Neural cell (in vitro differentiated cells): ENCODE results near the gene ZNF181. TPM values are rescaled to one million over a fixed set of nuclear protein-coding genes. Genes with fewer than 3 reads are reported as not detected.

ENCODE experiments used
- H2AFZ ChIP-seq: fragments of 200-600, 300-800 bp; sonication (generic), shearing (Covaris generic); 2 replicates; pipeline ENCODE4 v1.6.0; 2014; ENCODE audit warnings: low read depth, mild to moderate bottlenecking, antibody characterized with exemption, low read length, moderate library complexity
- H3F3A ChIP-seq: fragments of 200-600 bp; shearing (Covaris generic); 2 replicates; pipeline ENCODE4 v1.6.1; 2016; ENCODE audit warnings: mild to moderate bottlenecking, moderate library complexity, mixed read lengths, antibody characterized with exemption, low read length; ENCODE audit not compliant: insufficient read depth, poor library complexity, severe bottlenecking
- H3K27ac ChIP-seq: fragments of 200-600, 300-800 bp; sonication (generic), shearing (Covaris generic); 2 replicates; pipeline ENCODE4 v1.5.1; 2014; ENCODE audit warnings: mild to moderate bottlenecking, low read length, moderate library complexity
- H3K27me3 ChIP-seq: fragments of 300-800, 200-600 bp; sonication (generic), shearing (Covaris generic); 2 replicates; pipeline ENCODE4 v1.6.0; 2014; ENCODE audit warnings: mild to moderate bottlenecking, low read depth, low read length, moderate library complexity; ENCODE audit not compliant: insufficient read depth
- H3K36me3 ChIP-seq: fragments of 300-800, 200-600 bp; sonication (generic), shearing (Covaris generic); 2 replicates; pipeline ENCODE4 v1.5.1; 2014; ENCODE audit warnings: mild to moderate bottlenecking, antibody characterized with exemption, low read length, moderate library complexity; ENCODE audit not compliant: insufficient read depth
- H3K4me2 ChIP-seq: fragments of 300-800, 200-600 bp; sonication (generic), shearing (Covaris generic); 2 replicates; pipeline ENCODE4 v1.6.0; 2014; ENCODE audit warnings: mild to moderate bottlenecking, low read length
- H3K4me3 ChIP-seq: fragments of 300-800, 200-600 bp; sonication (generic), shearing (Covaris generic); 2 replicates; pipeline ENCODE4 v1.5.1; 2014; ENCODE audit warnings: mild to moderate bottlenecking, low read length, moderate library complexity
- H3K79me2 ChIP-seq: fragments of 200-600 bp; shearing (Covaris generic); replicated peaks from 2 replicates; pipeline ENCODE4 v1.6.0; 2014; ENCODE audit warnings: mild to moderate bottlenecking, low read length, moderate library complexity; ENCODE audit not compliant: insufficient read depth
- H3K9ac ChIP-seq: fragments of 300-800, 200-600 bp; sonication (generic), shearing (Covaris generic); 2 replicates; pipeline ENCODE4 v1.6.1; 2016; ENCODE audit warnings: mild to moderate bottlenecking, low read length, mixed read lengths
- H3K9me2 ChIP-seq: fragments of 200-600 bp; shearing (Covaris generic); 2 replicates; pipeline ENCODE4 v1.6.1; 2016; ENCODE audit warnings: mild to moderate bottlenecking, low read length, mixed read lengths; ENCODE audit not compliant: insufficient read depth
- H3K9me3 ChIP-seq: fragments of 200-600, 300-800 bp; sonication (generic), shearing (Covaris generic); 2 replicates; pipeline ENCODE4 v1.6.1; 2016; ENCODE audit warnings: mild to moderate bottlenecking, mixed run types, low read length, moderate library complexity, mixed read lengths
- H4K20me1 ChIP-seq: fragments of 200-600 bp; shearing (Covaris generic); 2 replicates; pipeline ENCODE4 v1.6.1; 2016; ENCODE audit warnings: mild to moderate bottlenecking, mixed run types; ENCODE audit not compliant: insufficient read depth
- CTCF ChIP-seq: fragments of 450-650 bp; IDR thresholded peaks from 2 replicates; pipeline ENCODE4 v1.5.1; 2014; ENCODE audit warnings: antibody characterized with exemption, mild to moderate bottlenecking, moderate library complexity; ENCODE audit not compliant: poor library complexity, severe bottlenecking
- EP300 ChIP-seq: fragments of 450-650 bp; conservative IDR thresholded peaks from 2 replicates; pipeline ENCODE4 v1.6.1; 2014; ENCODE audit warnings: antibody characterized with exemption, mild to moderate bottlenecking, moderate library complexity; ENCODE audit not compliant: poor library complexity, severe bottlenecking
- EZH2 ChIP-seq: fragments of 200-600, 300-800 bp; shearing (Covaris generic), sonication (generic); IDR thresholded peaks from 2 replicates; pipeline ENCODE4 v1.6.1; 2014; ENCODE audit warnings: antibody characterized with exemption, low read length, borderline replicate concordance, mild to moderate bottlenecking; ENCODE audit not compliant: insufficient read depth, poor library complexity, severe bottlenecking
- MXI1 ChIP-seq: fragments of 450-650 bp; conservative IDR thresholded peaks from 2 replicates; pipeline ENCODE4 v1.6.1; 2014; ENCODE audit warnings: antibody characterized with exemption, mild to moderate bottlenecking; ENCODE audit not compliant: poor library complexity, severe bottlenecking
- POLR2AphosphoS5 ChIP-seq: IDR thresholded peaks from 2 replicates; pipeline ENCODE4 v1.6.1; 2012
- RAD21 ChIP-seq: fragments of 450-650 bp; conservative IDR thresholded peaks from 2 replicates; pipeline ENCODE4 v1.6.1; 2014; ENCODE audit warnings: antibody characterized with exemption, mild to moderate bottlenecking, moderate library complexity
- REST ChIP-seq: IDR thresholded peaks from 2 replicates; pipeline ENCODE4 v1.6.1; 2012; ENCODE audit warnings: borderline replicate concordance
- SMC3 ChIP-seq: fragments of 450-650 bp; conservative IDR thresholded peaks from 2 replicates; pipeline ENCODE4 v1.6.1; 2014; ENCODE audit warnings: antibody characterized with exemption, mild to moderate bottlenecking, moderate library complexity; ENCODE audit not compliant: poor library complexity
- TAF1 ChIP-seq: IDR thresholded peaks from 2 replicates; pipeline ENCODE4 v1.6.1; 2012; ENCODE audit warnings: low read depth
- polyA plus RNA-seq: library from polyadenylated mRNA; depleted of rRNA; stranded (reverse); fragments of >200 nt; gene quantifications from 2 replicates; pipeline ENCODE4 v1.2.3, GENCODE V29; 2014

The ZNF181 gene
- polyA plus RNA-seq, 1 donor from 2014 or later, result 42.1 TPM

GRCh38 chr19:34793565-34793964, 59.5 kb downstream of the ZNF181 start:
- H3K9ac ChIP-seq, result no peak overlapping the region
- no peak for TF ChIP-seq CTCF
- no peak for TF ChIP-seq EP300
- no peak overlapping the region for H3K4me2 ChIP-seq
- no peaks in the 10 kb centered on the region for H3F3A ChIP-seq
- H3K27ac ChIP-seq, result no peak overlapping the region
- H3K36me3 ChIP-seq, result no peaks in the 10 kb centered on the region
- no peaks in the 10 kb centered on the region for H3K27me3 ChIP-seq
- no peak overlapping the region for H2AFZ ChIP-seq
- H3K79me2 ChIP-seq, result no peaks in the 10 kb centered on the region
- no peaks in the 10 kb centered on the region for H4K20me1 ChIP-seq
- no peaks in the 10 kb centered on the region for H3K9me3 ChIP-seq
- no peak overlapping the region for H3K4me3 ChIP-seq
- H3K9me2 ChIP-seq, result no peaks in the 10 kb centered on the region

DNA sequence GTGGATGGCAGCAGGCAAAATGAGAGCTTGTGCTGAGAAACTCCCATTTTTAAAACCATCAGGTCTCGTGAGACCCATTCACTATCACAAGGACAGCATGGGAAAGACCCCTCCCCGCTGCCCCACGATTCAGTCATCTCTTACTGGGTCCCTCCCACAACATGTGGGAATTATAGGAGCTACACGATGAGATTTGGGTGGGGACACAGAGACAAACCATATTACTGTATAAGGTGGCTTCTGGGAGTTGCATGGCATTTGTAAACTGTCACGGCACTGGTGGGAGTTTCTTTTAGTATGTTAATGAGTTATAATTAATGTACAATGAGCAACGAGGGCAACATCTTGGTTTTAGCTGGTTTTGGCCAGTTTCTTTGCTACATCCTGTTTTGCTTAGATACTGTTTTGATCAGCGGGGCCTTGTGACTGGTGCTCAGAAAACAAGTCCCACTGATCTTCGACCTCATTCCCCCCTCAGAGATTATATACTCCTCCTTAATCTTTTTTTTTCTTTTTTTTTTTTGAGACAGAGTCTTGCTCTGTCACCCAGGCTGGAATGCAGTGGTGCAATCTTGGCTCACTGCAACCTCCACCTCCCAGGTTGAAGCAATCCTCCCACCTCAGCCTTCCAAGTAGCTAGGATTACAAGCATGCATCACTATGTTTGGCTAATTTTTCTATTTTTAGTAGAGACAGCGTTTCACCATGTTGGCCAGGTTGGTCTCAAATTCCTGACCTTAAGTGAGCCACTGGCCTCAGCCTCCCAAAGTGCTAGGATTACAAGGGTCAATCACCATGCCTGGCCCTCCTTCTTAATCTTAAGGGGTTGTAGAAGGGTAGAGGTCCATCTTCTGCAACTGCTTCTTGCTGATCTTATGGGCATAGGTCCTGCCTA, 60.3 kb downstream of the ZNF181 start:
- no peaks in the 10 kb centered on the region for H3F3A ChIP-seq
- H3K27ac ChIP-seq, result no peak overlapping the region
- H3K9ac ChIP-seq, result no peak overlapping the region
- H3K27me3 ChIP-seq, result no peaks in the 10 kb centered on the region
- no peak for TF ChIP-seq MXI1
- TF ChIP-seq EP300, result no peak
- no peak for TF ChIP-seq TAF1
- no peak for TF ChIP-seq POLR2AphosphoS5
- no peak for TF ChIP-seq EZH2
- TF ChIP-seq REST, result no peak
- TF ChIP-seq SMC3, result no peak
- TF ChIP-seq CTCF, result no peak
- no peak for TF ChIP-seq RAD21
- no peak overlapping the region for H2AFZ ChIP-seq
- no peaks in the 10 kb centered on the region for H3K9me2 ChIP-seq
- H3K4me2 ChIP-seq, result no peak overlapping the region
- no peaks in the 10 kb centered on the region for H3K79me2 ChIP-seq
- H3K9me3 ChIP-seq, result no peaks in the 10 kb centered on the region
- no peak overlapping the region for H3K4me3 ChIP-seq
- no peaks in the 10 kb centered on the region for H4K20me1 ChIP-seq
- no peaks in the 10 kb centered on the region for H3K36me3 ChIP-seq

Other genes starting within 250 kb of the ZNF181 start
- gene SCGB2B2, start 57.1 kb upstream of the ZNF181 start, polyA plus RNA-seq, result 0.51 TPM in 1 of 2 replicates, not detected in the other
- 92.6 and 107 TPM in 2 replicates for gene ZNF302, start 56.6 kb upstream of the ZNF181 start, polyA plus RNA-seq
- 13.4 and 14.9 TPM in 2 replicates for gene ZNF599, start 39.0 kb downstream of the ZNF181 start, polyA plus RNA-seq
- gene ZNF30, start 192.7 kb downstream of the ZNF181 start, polyA plus RNA-seq, result 16.3 and 17.6 TPM in 2 replicates
- 3.7 and 5.7 TPM in 2 replicates for gene ZNF792, start 230.0 kb downstream of the ZNF181 start, polyA plus RNA-seq